Left renal pelvis (tissue), 4 donors: ENCODE measurements around the gene NUP58. TPM values are rescaled to one million over a fixed set of nuclear protein-coding genes. Genes with fewer than 3 reads are reported as not detected.

ENCODE experiments used
- DNase-seq, 4 donors: peaks; one replicate each; pipeline ENCODE4 v3.0.0-alpha.2; 2013; ENCODE audit warnings: low read depth in 4 of 4, low spot score in 3 of 4
- polyA plus RNA-seq, 4 donors: library from polyadenylated mRNA; unstranded; fragments of 120-200 nt; gene quantifications; one replicate each; pipeline ENCODE4 v1.2.1, GENCODE V29; 2013; ENCODE audit not compliant: insufficient read length in 4 of 4

Gene NUP58, protein sequence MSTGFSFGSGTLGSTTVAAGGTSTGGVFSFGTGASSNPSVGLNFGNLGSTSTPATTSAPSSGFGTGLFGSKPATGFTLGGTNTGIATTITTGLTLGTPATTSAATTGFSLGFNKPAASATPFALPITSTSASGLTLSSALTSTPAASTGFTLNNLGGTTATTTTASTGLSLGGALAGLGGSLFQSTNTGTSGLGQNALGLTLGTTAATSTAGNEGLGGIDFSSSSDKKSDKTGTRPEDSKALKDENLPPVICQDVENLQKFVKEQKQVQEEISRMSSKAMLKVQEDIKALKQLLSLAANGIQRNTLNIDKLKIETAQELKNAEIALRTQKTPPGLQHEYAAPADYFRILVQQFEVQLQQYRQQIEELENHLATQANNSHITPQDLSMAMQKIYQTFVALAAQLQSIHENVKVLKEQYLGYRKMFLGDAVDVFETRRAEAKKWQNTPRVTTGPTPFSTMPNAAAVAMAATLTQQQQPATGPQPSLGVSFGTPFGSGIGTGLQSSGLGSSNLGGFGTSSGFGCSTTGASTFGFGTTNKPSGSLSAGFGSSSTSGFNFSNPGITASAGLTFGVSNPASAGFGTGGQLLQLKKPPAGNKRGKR
- 10 to 100 TPM; 43.5 to 60.5 (median 47.0) TPM for polyA plus RNA-seq

DNA sequence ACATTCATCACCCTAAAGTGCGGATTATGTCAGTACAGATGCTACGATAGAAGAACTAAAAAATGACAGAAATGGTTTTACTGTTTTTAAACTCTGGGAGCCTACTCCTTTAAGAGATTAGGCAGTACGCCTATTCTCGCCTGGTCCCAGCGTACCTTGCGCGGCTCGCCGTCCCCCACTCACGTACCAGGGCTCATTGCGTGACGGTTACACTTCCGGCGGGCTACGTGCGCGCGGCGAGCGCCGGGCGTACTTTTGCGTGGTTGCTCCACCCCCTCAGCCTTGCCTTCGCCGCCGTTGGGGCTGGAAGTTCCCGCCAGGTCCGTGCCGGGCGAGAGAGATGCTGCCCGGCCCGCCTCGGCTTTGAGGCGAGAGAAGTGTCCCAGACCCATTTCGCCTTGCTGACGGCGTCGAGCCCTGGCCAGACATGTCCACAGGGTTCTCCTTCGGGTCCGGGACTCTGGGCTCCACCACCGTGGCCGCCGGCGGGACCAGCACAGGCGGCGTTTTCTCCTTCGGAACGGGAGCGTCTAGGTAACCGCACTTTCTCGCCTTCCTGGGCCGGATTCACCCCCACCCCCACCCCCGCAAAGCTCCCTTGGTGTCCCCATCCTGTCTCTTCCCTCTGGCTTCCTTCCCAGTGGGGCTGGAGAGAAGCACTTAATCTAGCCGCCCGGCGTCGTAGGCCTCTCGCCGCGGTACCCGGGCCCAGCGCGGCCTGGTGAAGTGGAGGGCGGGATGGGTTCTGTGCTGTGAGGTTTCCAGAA, at the start of gene NUP58:
Gene NUP58, plus strand, starts transcription at position 279 of the 767 bp plus-strand sequence. Its CDS starts 149 bp downstream, at position 428.
- DNase-seq: peak; percentile 87 to 91 (median 90)

DNA sequence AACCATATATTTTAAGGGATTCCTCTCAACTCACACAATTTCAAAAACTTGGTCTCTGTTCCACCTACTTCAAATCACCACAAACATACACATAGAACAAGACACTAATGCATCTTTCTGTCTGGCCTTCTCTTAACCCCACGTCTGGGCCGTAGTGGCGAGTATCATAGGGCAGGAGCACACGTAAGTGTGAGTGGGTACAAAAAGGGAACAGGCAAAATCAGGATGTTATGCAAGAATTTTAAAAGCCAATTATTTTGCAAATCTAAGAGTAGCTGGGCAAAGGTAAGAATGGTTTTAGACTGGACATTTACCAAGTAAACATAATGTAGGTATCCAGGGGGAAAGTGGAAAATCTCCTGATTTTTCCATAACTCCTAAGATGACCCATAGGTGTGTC, 49.2 kb upstream of the NUP58 start:
- no peak for DNase-seq

DNA sequence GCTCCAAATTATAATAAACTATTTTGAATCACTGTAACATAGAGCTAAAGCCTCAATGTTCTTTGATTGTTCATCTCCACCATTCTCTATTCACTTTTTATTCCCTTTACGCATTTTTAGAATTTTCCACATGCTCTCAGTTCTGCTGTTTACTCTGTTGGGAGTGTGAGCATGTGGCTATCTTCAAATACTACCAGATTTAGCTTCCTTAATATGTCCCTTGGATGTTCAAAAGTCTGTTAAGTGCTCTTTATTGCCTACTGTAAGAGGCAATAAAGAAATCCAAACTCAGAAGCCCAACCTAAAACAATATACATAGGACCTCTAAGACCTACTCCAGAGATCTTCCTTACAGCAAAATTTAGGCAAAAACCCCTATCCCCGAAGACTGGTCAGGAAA, 48.7 kb upstream of the NUP58 start:
- no peak for DNase-seq

DNA sequence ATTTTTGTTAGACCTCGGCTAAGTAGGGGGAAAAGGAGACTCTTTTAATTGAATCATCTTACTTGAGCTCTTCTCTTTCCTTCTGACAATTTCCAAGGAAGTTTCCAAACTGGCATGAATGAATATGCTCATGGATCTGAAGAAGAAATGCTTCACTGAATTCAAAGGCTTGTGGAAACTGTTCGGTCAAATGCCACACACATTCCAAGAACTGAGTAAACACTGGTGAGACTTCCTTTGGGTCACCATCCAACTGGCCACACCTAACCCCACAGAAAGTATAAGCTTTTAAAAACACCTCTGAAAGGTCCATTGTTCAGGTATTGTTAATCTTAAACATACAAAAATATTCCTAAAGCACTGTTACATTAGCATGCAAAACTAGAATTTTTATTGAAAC, 47.7 kb upstream of the NUP58 start:
- no peak for DNase-seq

DNA sequence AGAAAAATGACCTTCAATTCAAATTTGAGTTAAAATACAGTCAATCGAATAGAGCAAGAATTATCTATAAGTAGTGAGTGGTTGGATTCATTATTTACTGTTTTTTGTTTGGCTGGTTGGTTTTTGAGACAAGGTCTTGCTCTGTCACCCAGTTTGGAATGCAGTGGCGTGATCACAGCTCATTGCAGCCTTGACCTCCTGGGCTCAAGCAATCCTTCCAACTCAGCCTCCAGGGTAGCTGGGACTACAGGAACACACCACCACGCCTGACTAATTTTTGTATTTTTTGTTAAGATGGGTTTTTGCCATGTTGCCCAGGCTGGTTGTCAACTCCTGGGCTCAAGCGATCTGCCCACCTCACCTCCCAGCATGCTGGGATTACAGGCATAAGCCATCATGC, 39.2 kb upstream of the NUP58 start:
- DNase-seq: no peak

DNA sequence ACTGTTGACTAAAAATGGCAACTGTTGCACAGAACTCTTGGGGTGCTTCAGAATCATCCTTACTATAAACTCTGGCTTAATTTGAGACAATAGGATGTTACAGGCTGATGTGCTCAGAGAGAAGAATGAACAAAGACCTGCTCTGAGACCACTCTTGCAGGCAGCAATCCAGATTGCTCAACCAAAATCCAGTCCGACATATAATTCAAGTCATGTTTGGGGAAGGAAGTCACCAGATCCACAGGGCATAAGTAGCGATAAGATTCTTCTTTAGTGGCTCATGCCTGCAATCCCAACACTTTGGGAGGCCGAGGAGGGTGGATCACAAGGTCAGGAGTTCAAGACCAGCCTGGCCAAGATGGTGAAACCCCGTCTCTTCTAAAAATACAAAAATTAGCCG, 34.7 kb upstream of the NUP58 start:
- no peak for DNase-seq

DNA sequence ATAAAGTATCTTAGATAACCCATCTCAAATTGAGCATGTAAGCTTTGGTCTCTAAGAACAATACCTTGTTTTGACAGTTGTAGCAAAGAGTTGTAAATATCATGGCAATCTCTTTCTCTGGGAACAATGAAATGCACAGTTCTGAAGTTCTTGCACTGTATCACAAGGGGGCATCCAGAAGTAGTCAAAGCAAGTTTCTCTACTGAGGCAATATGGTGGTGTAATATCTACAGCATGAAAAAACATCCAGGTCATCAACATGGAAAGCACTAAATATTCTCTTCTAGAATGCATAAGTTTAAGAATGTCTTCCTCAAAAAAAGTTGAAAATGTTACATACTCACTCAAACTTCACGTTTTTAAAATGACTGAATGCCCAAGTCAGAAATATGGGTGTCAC, 33.7 kb upstream of the NUP58 start:
- DNase-seq: no peak

DNA sequence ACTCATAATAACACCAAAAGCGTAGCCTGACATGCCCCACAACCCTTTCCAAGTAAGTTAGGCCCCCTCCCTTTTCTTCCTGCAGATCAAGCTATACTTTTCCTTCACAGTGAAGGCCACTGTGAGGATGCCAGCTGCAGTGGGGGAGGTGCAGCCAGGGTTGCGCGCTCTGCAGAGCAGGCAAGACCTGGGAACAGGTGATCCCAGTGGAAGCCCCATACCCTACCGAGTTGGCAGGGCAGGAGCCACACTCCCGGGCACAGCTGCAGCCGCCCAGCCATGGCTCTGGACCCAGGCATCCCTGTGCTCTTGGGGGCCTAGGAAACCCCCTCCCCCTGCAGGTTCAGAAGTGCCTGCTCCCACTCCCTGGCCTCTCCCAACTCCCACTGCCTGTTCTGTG, 32.9 kb upstream of the NUP58 start:
- no peak for DNase-seq

DNA sequence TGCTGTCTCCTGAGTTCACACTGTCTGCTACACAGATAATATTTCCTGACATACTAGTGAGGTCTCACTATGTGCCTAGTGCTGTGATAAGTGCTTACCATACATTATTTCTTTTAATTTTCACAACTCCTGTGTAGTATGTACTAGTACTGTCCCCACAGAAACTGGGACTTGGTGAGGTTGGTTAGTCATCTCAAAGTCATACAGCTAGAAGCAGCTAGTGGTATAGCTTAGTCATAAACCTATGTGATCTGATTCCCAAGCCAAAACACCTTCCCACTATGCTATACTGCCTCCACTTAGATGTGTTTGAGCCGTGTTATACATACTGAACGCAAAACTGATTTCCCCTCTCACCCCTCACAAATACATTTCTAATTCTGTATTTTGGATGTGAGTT, 24.7 kb upstream of the NUP58 start:
- DNase-seq: no peak

DNA sequence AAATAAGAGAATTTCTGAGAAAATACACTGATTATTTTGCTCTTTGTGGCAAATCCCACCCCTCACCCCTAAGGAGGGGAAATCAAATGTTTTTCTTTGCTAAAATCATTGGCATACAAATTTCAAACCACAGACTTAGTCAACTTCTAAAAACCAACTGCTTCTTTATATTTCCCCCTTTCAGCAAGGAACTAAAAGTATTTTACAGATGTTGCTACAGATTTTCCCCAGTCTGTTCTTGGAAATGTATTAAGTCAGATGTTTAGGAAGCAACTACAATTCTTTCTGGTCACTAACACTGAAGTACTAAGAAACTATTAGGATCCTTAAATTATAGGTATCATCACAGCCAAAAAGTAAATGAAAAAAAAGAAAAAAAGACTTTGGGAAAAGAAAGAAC, 21.0 kb upstream of the NUP58 start:
- no peak for DNase-seq

DNA sequence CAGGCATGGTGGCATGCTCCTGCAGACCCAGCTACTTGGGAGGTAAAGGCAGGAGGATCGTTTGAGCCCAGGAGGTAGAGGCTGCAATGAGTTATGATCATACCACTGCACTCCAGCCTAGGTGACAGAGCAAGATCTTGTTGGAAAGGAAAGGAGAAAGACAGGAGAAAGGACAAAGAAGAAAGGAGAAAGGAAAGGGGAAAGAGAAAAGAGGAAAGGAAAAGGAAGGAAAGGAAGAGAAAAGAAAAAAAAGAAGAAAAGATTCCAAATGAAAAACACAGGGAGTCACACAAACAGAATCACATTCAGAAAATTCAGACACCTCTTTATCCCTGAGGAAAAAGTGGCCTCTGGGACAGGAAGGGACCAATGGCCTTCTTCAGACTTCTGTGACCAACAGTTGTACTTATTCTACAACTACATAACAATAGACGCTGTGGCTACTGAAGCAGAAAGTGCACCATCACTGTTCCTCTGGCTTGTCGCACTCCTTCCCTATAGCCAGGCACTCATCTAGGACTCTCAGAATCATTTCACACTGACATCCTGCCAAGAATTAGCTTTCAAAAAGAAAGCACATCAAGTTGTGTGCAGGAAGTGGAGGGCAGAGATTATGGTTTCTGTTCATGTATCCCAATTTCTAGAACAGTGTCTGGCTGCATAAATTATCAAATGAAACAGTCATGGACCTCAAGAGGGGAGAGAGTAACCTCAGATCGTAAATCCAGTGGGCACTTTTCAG, 20.1 kb upstream of the NUP58 start:
- DNase-seq: no peak

DNA sequence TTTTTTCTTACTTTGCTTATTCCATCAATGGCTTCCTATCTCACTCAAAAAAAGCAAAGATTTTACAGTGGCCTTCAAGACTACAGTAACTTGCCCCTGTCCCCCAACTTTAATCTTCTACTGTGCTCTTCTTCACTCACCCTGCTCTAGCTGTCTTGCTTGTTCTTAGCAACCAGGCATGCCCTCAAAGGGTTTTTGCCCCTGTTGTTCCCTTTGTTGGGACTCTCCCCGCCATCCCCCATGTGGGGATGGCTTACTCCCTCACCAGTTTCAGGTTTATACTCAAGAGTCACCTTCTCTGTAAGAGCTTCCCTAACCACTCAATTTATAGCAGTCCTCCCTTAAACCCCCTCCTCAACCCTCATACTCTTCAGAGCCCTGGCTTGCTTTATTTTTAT, 19.5 kb upstream of the NUP58 start:
- DNase-seq: no peak

DNA sequence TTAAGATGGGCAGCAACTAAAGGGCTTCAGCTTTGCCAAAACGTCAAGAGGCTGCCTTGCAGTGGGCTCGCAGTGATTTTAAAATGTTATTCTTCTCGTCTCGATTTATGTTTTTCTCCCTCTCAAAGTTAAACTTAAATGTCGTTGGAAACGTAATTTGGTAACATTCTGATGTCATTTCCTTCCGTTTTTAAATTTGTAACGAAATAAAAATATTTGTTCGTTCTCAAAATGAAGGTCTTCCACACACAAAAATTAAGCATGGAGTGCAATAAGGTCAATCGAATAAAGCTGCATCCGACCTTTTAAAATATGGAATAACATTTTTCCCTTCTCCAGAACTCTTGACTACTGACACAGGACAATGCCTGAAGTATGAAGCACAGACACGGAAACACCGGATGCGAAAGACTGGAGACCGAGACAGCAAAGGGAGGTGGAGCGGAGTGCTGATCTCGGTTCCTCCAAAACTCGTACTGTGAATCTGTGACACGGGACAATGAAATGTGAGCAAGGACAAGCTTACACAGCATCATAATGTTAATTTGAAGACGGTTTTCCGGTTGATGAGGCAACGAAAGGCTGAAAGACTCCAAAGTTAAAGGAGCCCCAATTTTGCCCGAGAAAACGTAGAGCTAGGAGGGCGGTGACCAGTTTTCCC, 15.0 kb upstream of the NUP58 start:
- peak in 2 of 4 donors; percentile 25 to 30 for DNase-seq

DNA sequence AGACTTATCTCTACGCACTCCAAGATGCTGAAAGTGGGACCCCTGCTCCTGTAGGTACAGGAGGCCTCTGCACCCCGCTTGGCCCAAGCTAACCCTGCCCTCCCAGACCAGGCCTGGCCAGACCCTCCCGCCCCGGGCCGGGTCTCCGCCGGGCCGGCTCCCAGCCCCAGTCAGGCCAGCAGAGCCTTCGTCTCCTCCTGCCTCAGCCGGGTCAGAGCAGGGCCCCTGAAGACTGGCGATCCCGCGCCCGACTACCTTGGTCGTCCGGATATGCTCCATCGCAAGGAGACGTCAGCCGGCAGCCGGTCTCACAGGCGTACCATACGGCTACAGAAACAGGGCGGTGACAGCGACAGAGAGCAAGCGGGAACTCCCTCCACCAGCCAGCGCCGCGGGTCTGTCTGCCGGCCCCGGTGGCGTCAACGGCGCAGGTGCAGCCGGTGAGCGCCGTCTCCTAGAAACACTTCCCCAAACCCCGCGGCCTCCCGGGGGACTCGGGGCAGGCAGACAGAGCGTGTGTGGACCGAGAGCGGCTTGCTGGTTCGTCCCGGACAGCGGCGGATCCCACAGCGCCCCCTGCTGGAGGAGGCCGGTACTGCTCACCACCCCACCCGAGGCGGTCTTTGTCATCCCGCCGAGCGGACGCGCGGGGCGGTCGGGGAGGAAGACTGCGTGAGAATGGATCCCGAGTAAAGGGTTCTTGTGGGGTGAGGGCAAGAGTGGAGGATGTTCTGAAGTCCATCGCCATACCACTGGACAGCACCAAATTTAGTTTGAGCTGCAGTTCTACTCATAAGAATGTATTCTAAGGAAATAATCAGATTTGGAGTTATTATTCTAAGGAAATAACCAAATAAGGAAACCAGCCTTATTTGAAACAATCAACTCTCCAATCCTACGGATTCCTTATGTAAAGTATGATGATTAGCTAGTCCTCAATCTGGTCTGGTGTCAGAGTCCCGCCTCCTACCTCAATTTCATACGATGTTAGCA, 14.2 kb upstream of the NUP58 start, which contains the start of gene MTMR6:
Gene MTMR6, minus strand, starts transcription at position 520 of the 993 bp plus-strand sequence. Its CDS starts 241 bp downstream, at position 279.
- DNase-seq: peak; percentile 67 to 77 (median 74)

DNA sequence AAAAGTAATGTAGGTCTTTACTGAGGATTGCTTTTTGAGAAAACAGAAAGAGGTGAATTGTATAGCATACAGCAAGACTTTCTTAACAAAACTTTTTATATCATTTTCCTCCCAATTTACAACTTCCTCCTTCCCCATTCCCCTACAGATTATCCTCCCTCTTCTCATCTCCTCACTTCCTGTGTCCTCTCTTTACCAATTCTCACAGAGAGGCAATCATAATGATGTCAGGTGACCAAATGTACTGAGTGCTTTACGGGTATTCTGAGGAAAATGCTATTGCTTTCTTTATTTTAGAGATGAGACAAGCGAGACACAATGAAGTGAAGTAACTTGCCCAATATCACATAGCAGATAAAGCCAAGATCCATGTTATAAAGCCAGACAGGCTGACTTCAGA, 12.5 kb upstream of the NUP58 start:
- DNase-seq: no peak

DNA sequence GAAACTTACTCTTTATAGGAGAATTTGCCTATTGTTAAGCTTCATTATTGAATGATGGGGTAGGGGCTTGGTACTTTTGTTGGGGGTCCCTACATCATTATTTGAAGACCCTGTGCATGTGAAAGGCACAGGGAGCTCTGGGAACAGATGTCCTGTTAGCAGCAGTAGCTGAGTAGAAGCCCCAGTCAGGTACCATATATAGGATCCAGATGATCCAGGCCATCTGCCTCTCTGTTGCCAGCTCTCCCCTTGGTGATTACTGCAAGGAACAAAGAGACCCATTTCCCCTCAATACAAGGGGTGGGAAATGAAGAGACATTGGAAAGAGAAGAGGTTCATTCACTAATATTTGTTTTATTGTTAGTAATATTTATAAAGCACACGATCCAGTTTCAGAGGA, 9.7 kb upstream of the NUP58 start:
- no peak for DNase-seq

DNA sequence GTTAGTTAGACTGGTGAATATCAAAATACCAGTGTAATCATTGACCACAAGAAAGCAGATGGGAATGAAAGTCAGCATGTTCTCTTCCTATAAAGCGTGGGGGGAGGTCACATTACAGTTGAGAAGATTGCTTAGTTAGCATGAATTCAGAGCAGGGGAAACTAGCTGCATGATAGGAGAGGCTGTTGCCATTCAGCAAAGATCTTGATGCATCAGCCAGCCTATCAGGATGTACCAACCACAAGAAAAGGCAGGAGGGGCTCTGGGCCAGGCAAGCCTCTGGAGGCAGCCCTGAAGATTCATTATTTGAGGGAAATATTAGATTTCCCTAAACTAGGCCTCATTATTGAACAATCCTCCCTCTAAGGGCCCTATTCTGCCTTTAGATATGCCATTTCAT, 9.1 kb upstream of the NUP58 start:
- DNase-seq: peak in 1 of 4 donors; percentile 31

DNA sequence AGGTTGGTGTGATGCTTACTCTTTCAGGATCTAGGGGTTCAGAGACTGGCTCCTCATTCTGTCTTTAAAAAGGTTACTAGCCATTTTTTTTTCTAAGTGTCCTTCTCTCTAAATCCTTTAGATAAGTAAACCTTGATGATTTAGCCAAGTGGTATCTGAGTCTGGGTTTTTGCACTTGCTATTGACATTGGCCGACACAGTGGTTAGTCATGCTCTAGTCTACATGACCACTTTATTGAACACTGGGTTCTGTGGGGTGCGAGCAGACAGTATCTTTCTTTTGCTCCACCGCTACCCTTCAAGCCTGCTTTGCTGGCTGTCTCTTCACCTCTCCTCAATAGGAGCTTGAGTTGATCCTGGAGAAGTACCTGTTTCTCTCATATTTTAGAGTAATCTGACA, 6.2 kb upstream of the NUP58 start:
- no peak for DNase-seq

DNA sequence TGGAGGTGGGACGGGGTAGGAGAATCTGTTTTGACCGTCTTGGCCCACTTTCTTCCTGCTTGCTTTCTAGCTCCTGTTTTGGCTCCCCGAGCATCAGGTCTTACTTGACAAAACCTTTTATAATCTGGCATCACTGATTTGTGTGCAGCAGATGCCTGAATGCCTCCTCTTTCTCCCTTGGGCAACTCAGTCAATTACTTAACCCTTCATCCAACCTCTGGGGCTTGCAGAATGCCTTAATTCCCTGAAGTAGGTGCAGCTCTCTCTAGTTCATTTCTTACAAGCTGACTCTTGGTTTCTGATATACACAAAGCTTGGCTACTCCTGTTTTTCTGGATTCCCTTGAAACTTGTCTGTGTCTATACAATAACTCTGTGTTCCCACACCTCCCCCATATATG, 5.7 kb upstream of the NUP58 start:
- DNase-seq: no peak
